Central memory CD8-positive, alpha-beta T cell (primary cell): ENCODE results near the gene PMS2.
"Not testable (repeated sequence)": the region's sequence is repeated elsewhere in the genome, so short reads cannot be mapped to it uniquely, and the experiment has no call there.

Experiments
- ATAC-seq: fragments of 150-1000 bp; cut with Tn5 transposase; replicated peaks from 2 replicates; pipeline ENCODE4 v1.10.0; 2022; ENCODE audit warnings: mild to moderate bottlenecking, moderate FRiP score, moderate number of reproducible peaks; ENCODE audit not compliant: poor library complexity, severe bottlenecking; ENCODE audit errors: extremely low read depth
- DNase-seq, 2 donors: peaks; one replicate each; pipeline ENCODE4 v3.0.0; 2021; ENCODE audit warnings: low spot score in 2 of 2
- H3K27ac Mint-ChIP-seq: one replicate; pipeline ENCODE4 v1.8.0; 2022; ENCODE audit warnings: low read depth, mild to moderate bottlenecking, moderate library complexity, mixed read lengths
- H3K27me3 Mint-ChIP-seq: one replicate; pipeline ENCODE4 v1.8.0; 2022; ENCODE audit warnings: mixed read lengths
- H3K36me3 Mint-ChIP-seq: one replicate; pipeline ENCODE4 v1.8.0; 2022; ENCODE audit warnings: mild to moderate bottlenecking, moderate library complexity, mixed read lengths; ENCODE audit not compliant: insufficient read depth
- H3K4me1 Mint-ChIP-seq: one replicate; pipeline ENCODE4 v1.8.0; 2022; ENCODE audit warnings: mixed read lengths
- H3K4me3 Mint-ChIP-seq: one replicate; pipeline ENCODE4 v1.8.0; 2022; ENCODE audit warnings: mild to moderate bottlenecking, moderate library complexity, mixed read lengths
- H3K9me3 Mint-ChIP-seq: one replicate; pipeline ENCODE4 v1.8.0; 2022; ENCODE audit warnings: mixed read lengths

The PMS2 gene

GRCh38 chr7:6008668-6009611 is at the start of gene PMS2, which contains the start of gene AIMP2:
Gene PMS2, minus strand, starts transcription at chr7:6009049. Its CDS starts 30 bp downstream, at chr7:6009019.
Gene AIMP2, plus strand, starts transcription at chr7:6009272. Its CDS starts 92 bp downstream, at chr7:6009364.
- Mint-ChIP-seq H3K27me3 (no peaks in the 10 kb centered on the region), H3K36me3 (peaks cover 23% of the 10 kb centered on the region), H3K4me1 (peaks cover 23% of the 10 kb centered on the region), H3K4me3 (peak within 1 kb of the TSS; percentile 92), H3K9me3 (no peaks in the 10 kb centered on the region), H3K27ac (peak within 1 kb of the TSS; percentile 90)
- ATAC-seq: peak; percentile 90
- DNase-seq: peak; percentile 91 to 94

DNA sequence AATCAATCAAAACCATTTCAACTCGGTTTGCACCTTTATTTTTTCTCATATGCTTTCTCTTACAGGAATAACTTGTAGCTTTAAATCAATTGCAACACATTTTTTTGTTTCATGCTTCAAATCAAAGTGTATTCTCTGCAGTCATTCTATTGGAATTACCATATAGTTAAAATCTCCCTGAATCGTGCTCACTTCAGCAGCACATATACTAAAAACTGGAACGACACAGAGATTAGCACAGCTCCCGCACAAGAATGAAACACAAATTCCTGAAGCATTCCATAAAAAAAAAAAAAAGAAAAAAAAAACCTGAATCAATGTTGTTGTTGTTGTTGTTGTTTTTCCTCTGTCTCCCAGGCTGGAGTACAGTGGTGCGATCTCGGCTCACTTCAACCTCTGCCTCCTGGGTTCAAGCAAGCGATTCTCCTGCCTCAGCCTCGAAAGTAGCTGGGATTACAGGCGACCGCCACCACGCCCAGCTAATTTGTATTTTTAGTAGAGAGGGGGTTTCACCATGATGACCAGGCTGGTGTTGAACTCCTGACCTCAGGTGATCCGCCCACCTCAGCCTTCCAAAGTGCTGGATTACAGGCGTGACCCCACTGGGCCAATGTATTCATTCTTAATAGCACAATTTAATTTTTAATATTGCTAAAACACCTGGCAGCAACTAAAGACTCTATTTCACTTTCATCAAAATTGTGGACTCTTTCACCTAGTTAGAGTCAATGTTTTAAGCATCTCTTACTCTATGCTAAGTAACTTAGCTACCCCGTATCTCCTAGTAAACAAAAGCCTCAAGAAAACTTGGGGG is 48.7 kb upstream of the PMS2 start:
- H3K9me3 Mint-ChIP-seq: no peaks in the 10 kb centered on the region
- no peak for ATAC-seq
- H3K36me3 Mint-ChIP-seq: peaks cover 27% of the 10 kb centered on the region
- H3K4me1 Mint-ChIP-seq: peaks cover 14% of the 10 kb centered on the region
- no peaks in the 10 kb centered on the region for H3K27me3 Mint-ChIP-seq
- no peak overlapping the region for H3K27ac Mint-ChIP-seq
- H3K4me3 Mint-ChIP-seq: peak overlapping the region; percentile 98
- no peak for DNase-seq

GRCh38 chr7:6056616-6057015 is 47.8 kb upstream of the PMS2 start:
- Mint-ChIP-seq H3K36me3 (peaks cover 27% of the 10 kb centered on the region), H3K27ac (no peak overlapping the region), H3K4me3 (no peak overlapping the region), H3K27me3 (no peaks in the 10 kb centered on the region), H3K9me3 (no peaks in the 10 kb centered on the region), H3K4me1 (peaks cover 14% of the 10 kb centered on the region)
- DNase-seq (no peak), ATAC-seq (no peak)

DNA sequence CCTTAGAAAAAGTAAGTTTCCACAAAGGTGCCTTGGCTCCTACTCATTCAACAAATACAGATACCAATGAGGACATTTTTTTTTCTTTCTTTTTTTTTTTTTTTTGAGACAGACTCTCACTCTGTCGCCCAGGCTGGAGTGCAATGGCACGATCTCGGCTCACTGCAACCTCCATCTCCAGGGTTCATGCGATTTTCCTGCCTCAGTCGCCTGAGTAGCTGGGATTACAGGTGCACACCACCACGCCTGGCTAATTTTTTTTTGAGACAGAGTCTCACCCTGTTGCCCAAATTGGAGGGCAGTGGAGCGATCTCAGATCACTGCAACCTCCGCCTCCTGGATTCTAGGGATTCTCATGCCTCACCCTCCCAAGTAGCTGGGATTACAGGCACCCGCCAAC is 42.3 kb upstream of the PMS2 start:
- not testable (repeated sequence) for H3K27me3 Mint-ChIP-seq, H3K27ac Mint-ChIP-seq, DNase-seq, H3K9me3 Mint-ChIP-seq, H3K4me3 Mint-ChIP-seq, ATAC-seq, H3K4me1 Mint-ChIP-seq
- H3K36me3 Mint-ChIP-seq: peaks cover 48% of the 10 kb centered on the region

GRCh38 chr7:6049780-6050179 is 40.9 kb upstream of the PMS2 start:
- no peak for ATAC-seq
- Mint-ChIP-seq H3K9me3 (no peaks in the 10 kb centered on the region), H3K4me1 (no peaks in the 10 kb centered on the region), H3K36me3 (peaks cover 52% of the 10 kb centered on the region), H3K4me3 (no peak overlapping the region), H3K27ac (no peak overlapping the region), H3K27me3 (no peaks in the 10 kb centered on the region)
- no peak for DNase-seq

DNA sequence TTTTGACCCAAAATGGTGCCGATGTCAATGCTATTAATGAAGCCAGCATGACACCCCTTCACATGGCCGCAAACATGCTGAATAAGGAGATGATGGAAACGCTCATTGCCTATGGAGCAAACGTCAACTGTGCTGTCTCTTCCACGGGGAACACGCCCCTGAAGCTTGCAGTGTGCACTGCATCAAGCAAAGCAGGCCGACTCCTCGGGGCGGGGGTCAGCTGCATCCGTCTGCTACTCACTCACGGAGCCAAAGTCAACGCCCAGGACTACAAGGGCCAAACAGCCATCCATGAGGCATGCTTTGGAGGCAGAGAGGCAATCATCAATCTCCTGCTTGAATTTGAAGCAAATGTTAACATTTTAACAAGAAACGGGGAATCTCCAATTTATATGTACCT is 26.8 kb upstream of the PMS2 start:
- ATAC-seq: no peak
- no peak for DNase-seq
- Mint-ChIP-seq H3K4me3 (no peak overlapping the region), H3K9me3 (no peaks in the 10 kb centered on the region), H3K36me3 (peaks cover 61% of the 10 kb centered on the region), H3K27me3 (no peaks in the 10 kb centered on the region), H3K27ac (no peak overlapping the region), H3K4me1 (peaks cover 23% of the 10 kb centered on the region)

- Mint-ChIP-seq H3K27ac (no peak overlapping the region), H3K9me3 (no peaks in the 10 kb centered on the region), H3K4me3 (no peak overlapping the region), H3K4me1 (peaks cover 25% of the 10 kb centered on the region), H3K36me3 (peaks cover 56% of the 10 kb centered on the region), H3K27me3 (no peaks in the 10 kb centered on the region)
- DNase-seq (no peak), ATAC-seq (no peak)
Measured at GRCh38 chr7:6035165-6035564, 26.3 kb upstream of the PMS2 start.

DNA sequence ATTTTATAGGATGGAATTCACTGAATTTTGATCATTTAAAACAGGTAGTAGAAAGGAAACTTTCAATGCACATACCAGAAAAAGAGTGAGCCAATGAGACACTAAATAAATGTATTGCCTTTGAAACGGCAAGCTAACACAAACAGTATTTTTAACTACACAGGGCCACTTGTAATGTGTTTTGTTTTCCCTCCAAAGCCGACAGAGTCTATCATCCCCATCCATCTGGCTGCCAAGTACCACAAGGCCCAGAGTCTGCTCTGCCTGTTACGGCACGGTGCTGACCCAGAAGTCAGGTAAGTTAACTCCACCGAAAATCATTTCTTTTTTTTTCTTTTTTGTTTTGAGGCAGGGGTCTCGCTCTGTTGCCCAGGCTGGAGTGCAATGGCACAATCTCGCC is 23.8 kb upstream of the PMS2 start:
- H3K4me1 Mint-ChIP-seq: peaks cover 25% of the 10 kb centered on the region
- ATAC-seq: no peak
- no peaks in the 10 kb centered on the region for H3K27me3 Mint-ChIP-seq
- H3K4me3 Mint-ChIP-seq: peak overlapping the region; percentile 32
- H3K27ac Mint-ChIP-seq: peak overlapping the region; percentile 69
- H3K36me3 Mint-ChIP-seq: peaks cover 57% of the 10 kb centered on the region
- H3K9me3 Mint-ChIP-seq: no peaks in the 10 kb centered on the region
- DNase-seq: no peak

DNA sequence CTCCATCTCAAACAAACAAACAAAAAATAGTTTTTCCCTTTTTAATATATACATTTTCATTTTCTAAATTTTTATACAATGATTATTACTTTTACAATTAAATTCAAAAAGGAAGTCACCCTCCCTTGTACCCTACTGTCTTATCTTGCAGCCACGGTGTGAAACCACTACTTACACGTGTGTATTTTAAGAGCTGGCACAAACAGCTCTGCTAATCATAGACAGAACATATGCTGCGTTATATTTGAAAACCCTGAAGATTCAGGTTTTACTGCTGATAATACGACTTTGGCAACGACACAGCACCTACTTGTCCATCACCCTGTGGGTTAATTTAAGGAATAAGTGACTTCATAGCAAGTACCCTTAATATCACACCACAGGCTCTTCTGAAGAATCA is 23.3 kb upstream of the PMS2 start:
- peak; percentile 96 for ATAC-seq

GRCh38 chr7:6031567-6031966 is 22.7 kb upstream of the PMS2 start:
- Mint-ChIP-seq H3K4me3 (peak overlapping the region; percentile 34), H3K9me3 (no peaks in the 10 kb centered on the region), H3K27me3 (no peaks in the 10 kb centered on the region), H3K4me1 (peaks cover 28% of the 10 kb centered on the region), H3K27ac (peak overlapping the region; percentile 46), H3K36me3 (peaks cover 52% of the 10 kb centered on the region)
- ATAC-seq (no peak), DNase-seq (no peak)

More for the DNA sequence above, 23.3 kb upstream of the PMS2 start:
- Mint-ChIP-seq H3K9me3 (no peaks in the 10 kb centered on the region), H3K27me3 (no peaks in the 10 kb centered on the region), H3K4me3 (peak overlapping the region; percentile 32), H3K36me3 (peaks cover 55% of the 10 kb centered on the region), H3K4me1 (peaks cover 25% of the 10 kb centered on the region), H3K27ac (peak overlapping the region; percentile 46)
- no peak for DNase-seq

GRCh38 chr7:6030988-6031387 is 22.1 kb upstream of the PMS2 start, which contains the start of gene ANKRD61:
Gene ANKRD61, plus strand, starts transcription at chr7:6031376. Its CDS starts 0 bp downstream, at chr7:6031376.
- no peaks in the 10 kb centered on the region for H3K9me3 Mint-ChIP-seq
- H3K36me3 Mint-ChIP-seq: peaks cover 50% of the 10 kb centered on the region
- H3K27ac Mint-ChIP-seq: peak within 1 kb of the TSS; percentile 46
- peaks cover 33% of the 10 kb centered on the region for H3K4me1 Mint-ChIP-seq
- no peaks in the 10 kb centered on the region for H3K27me3 Mint-ChIP-seq
- H3K4me3 Mint-ChIP-seq: peak within 1 kb of the TSS; percentile 34
- DNase-seq (no peak), ATAC-seq (no peak)

DNA sequence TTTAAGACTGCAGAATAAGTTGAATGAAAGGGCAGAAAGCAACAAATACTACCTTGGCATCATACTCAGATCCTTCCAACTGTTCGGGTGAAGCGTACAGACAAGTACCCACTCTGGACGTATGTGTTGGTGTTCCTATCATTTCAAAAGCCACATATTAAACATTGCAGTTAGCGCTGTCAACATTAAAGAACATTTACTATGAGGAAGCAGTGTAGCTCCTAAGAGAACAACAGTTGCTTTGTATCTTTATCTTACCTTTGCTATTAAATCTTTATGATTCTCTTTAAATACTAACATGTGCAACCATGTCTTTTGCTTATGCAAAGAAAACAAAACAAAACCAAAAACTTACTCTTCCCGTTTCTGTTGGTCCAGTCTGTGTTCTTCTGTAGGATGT is 19.7 kb upstream of the PMS2 start:
- peaks cover 54% of the 10 kb centered on the region for H3K36me3 Mint-ChIP-seq
- no peak for DNase-seq
- H3K9me3 Mint-ChIP-seq: no peaks in the 10 kb centered on the region
- ATAC-seq: no peak
- H3K4me1 Mint-ChIP-seq: peaks cover 32% of the 10 kb centered on the region
- no peaks in the 10 kb centered on the region for H3K27me3 Mint-ChIP-seq
- no peak overlapping the region for H3K4me3 Mint-ChIP-seq
- no peak overlapping the region for H3K27ac Mint-ChIP-seq
